ENCODE results near the gene MIGA2. TPM values are rescaled to one million over a fixed set of nuclear protein-coding genes. Genes with fewer than 3 reads are reported as not detected.
A peak's percentile ranks its signal among the peaks of the same experiment; 100 is the strongest.

The MIGA2 gene
- total RNA-seq, 1 donor from 2014 or later: 10.8 TPM

GRCh38 chr9:128992995-128993394 is 43.4 kb upstream of the MIGA2 start:
- H3K36me3 Mint-ChIP-seq: peaks cover 40% of the 10 kb centered on the region
- TF ChIP-seq EZH2phosphoT487 (IDR thresholded peaks at IDR 0.05): no peak
- TF ChIP-seq, protein P1, sequence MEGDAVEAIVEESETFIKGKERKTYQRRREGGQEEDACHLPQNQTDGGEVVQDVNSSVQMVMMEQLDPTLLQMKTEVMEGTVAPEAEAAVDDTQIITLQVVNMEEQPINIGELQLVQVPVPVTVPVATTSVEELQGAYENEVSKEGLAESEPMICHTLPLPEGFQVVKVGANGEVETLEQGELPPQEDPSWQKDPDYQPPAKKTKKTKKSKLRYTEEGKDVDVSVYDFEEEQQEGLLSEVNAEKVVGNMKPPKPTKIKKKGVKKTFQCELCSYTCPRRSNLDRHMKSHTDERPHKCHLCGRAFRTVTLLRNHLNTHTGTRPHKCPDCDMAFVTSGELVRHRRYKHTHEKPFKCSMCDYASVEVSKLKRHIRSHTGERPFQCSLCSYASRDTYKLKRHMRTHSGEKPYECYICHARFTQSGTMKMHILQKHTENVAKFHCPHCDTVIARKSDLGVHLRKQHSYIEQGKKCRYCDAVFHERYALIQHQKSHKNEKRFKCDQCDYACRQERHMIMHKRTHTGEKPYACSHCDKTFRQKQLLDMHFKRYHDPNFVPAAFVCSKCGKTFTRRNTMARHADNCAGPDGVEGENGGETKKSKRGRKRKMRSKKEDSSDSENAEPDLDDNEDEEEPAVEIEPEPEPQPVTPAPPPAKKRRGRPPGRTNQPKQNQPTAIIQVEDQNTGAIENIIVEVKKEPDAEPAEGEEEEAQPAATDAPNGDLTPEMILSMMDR (IDR thresholded peaks at IDR 0.05): peak; percentile 38
- H3K27ac ChIP-seq: no peak overlapping the region
- H3K9me3 ChIP-seq (ENCODE audit: low read depth): no peaks in the 10 kb centered on the region
- no peaks in the 10 kb centered on the region for H3K4me1 ChIP-seq
- no peaks in the 10 kb centered on the region for H3F3A ChIP-seq (ENCODE audit: low read depth)
- no peak overlapping the region for H2AFZ ChIP-seq (replicated peaks)
- H3K79me2 ChIP-seq (ENCODE audit: low read depth): no peaks in the 10 kb centered on the region
- no peak overlapping the region for H3K9ac ChIP-seq
- no peak overlapping the region for H3K4me2 ChIP-seq
- H3K4me3 ChIP-seq: no peak overlapping the region
- peak; percentile 22 for DNase-seq (ENCODE audit: low spot score)
- peaks cover 10% of the 10 kb centered on the region for H3K36me3 ChIP-seq
- no peaks in the 10 kb centered on the region for H3K27me3 Mint-ChIP-seq (ENCODE audit: insufficient read depth, low read depth)
- no peaks in the 10 kb centered on the region for H3K9me3 Mint-ChIP-seq
- no peaks in the 10 kb centered on the region for H3K27me3 ChIP-seq
- H3K27ac Mint-ChIP-seq: no peak overlapping the region
- H3K4me3 Mint-ChIP-seq: no peak overlapping the region
- no peaks in the 10 kb centered on the region for H3K4me1 Mint-ChIP-seq
- H4K20me1 ChIP-seq (ENCODE audit: low read depth): no peaks in the 10 kb centered on the region

DNA sequence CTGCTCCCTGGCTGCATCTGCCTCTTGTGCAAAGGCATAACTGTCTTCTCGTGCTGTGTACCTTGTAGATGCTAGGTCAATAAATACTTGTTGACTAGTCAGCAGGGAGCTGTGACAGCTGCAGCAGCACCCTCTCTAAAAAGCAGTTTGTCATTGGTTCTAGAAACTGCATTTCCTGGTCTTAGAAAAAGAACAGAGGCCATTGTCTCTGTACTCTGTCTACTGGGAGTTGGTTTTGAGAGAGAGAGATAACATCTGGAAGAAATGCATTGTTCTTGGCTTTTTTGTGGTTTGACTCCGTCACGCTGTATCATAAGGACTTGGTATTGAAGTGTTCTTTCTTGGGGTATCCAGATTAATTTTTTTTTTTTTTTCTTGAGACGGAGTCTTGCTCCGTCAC is 40.6 kb upstream of the MIGA2 start:
- Histone ChIP-seq H3K9ac (no peak overlapping the region), H3K36me3 (peaks cover 10% of the 10 kb centered on the region)
- H3K4me3 Mint-ChIP-seq: no peak overlapping the region

DNA sequence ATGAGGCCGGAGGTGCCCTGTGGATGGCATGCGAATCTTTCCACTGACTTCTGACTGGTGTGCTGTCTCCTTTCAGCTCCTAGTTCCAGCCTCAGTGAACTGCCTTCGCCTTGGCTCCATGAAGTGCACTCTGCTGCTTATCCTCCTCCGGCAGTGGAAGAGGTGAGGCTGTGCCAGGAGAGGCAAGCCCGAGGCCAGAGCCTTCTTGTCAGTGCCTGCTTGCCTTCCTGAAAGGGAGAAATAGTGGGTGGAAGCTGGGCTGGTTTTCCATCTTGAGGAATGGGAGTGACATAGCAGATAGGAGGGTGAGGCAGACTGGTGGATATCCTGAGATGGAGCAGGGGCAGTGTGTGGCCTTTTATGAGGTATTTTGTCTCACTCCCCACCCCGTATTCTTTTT is 38.0 kb upstream of the MIGA2 start:
- Histone ChIP-seq H3K36me3 (peaks cover 3% of the 10 kb centered on the region), H3K4me2 (no peak overlapping the region), H3K27ac (no peak overlapping the region), H3K9me3 (ENCODE audit: low read depth) (no peaks in the 10 kb centered on the region), H3K79me2 (ENCODE audit: low read depth) (no peaks in the 10 kb centered on the region), H3K9ac (no peak overlapping the region), H3F3A (ENCODE audit: low read depth) (no peaks in the 10 kb centered on the region), H3K4me1 (no peaks in the 10 kb centered on the region), H2AFZ (replicated peaks) (no peak overlapping the region), H4K20me1 (ENCODE audit: low read depth) (peaks cover 2% of the 10 kb centered on the region), H3K27me3 (no peaks in the 10 kb centered on the region), H3K4me3 (no peak overlapping the region)
- no peak overlapping the region for H3K27ac Mint-ChIP-seq
- no peak for DNase-seq (ENCODE audit: low spot score)
- TF ChIP-seq EZH2 (IDR thresholded peaks at IDR 0.05): no peak
- no peak for TF ChIP-seq EZH2phosphoT487 (IDR thresholded peaks at IDR 0.05)
- TF ChIP-seq, protein P1 (IDR thresholded peaks at IDR 0.05): no peak
- H3K9me3 Mint-ChIP-seq: no peaks in the 10 kb centered on the region
- no peak overlapping the region for H3K4me3 Mint-ChIP-seq
- H3K36me3 Mint-ChIP-seq: peaks cover 61% of the 10 kb centered on the region
- no peaks in the 10 kb centered on the region for H3K4me1 Mint-ChIP-seq
- peaks cover 3% of the 10 kb centered on the region for H3K27me3 Mint-ChIP-seq (ENCODE audit: insufficient read depth, low read depth)

More for the DNA sequence above, 40.6 kb upstream of the MIGA2 start:
- Histone ChIP-seq H3K27me3 (no peaks in the 10 kb centered on the region), H3K9me3 (ENCODE audit: low read depth) (no peaks in the 10 kb centered on the region), H3K4me1 (no peaks in the 10 kb centered on the region), H3K27ac (no peak overlapping the region), H2AFZ (replicated peaks) (no peak overlapping the region), H3K79me2 (ENCODE audit: low read depth) (no peaks in the 10 kb centered on the region), H3K4me2 (no peak overlapping the region), H4K20me1 (ENCODE audit: low read depth) (peaks cover 2% of the 10 kb centered on the region), H3K4me3 (no peak overlapping the region), H3F3A (ENCODE audit: low read depth) (no peaks in the 10 kb centered on the region)
- Mint-ChIP-seq H3K36me3 (peaks cover 48% of the 10 kb centered on the region), H3K27ac (no peak overlapping the region), H3K27me3 (ENCODE audit: insufficient read depth, low read depth) (no peaks in the 10 kb centered on the region), H3K9me3 (no peaks in the 10 kb centered on the region), H3K4me1 (no peaks in the 10 kb centered on the region)
- TF ChIP-seq EZH2phosphoT487 (IDR thresholded peaks at IDR 0.05) (no peak), EZH2 (IDR thresholded peaks at IDR 0.05) (no peak)
- TF ChIP-seq, protein P1 (IDR thresholded peaks at IDR 0.05): no peak
- DNase-seq (ENCODE audit: low spot score): no peak
